HG02981 (cell line): Measurements from ENCODE around the gene PPP1R1A.
A peak's percentile ranks its signal among the peaks of the same experiment; 100 is the strongest.

Source experiments
- ATAC-seq: cut with Tn5 transposase; IDR thresholded peaks from one replicate; pipeline ENCODE4 v1.9.1; 2021; ENCODE audit warnings: mild to moderate bottlenecking, moderate library complexity; ENCODE audit not compliant: unreplicated experiment

Gene PPP1R1A

GRCh38 chr12:54572881-54573280 is 15.6 kb downstream of the PPP1R1A start:
- no peak for ATAC-seq

- ATAC-seq = no peak
Observed at GRCh38 chr12:54571193-54572188, 17.0 kb downstream of the PPP1R1A start.

DNA sequence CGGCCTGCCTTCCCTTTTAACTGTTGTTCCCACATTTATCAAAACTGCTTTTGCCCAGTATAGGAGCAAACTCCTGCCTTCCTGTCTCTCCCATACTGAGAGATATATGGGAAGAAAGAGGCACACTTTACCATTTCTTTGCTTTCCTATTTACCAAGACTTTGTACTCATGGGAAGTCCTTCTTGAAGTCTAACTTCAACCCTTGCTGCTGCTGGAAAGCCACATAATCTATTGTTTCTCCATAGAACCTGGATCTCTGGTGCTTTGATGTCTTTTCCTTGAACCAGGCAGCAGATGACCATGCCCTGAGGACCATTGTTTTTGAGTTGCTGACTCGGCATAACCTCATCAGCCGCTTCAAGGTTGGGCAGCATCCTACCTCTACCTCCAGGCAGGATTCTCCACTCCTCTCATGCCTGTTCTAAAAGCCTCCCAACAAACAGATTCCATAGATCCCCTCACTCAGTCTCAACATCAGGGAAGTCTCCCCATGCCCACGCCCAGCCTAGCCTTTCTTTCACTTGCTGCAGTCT is 18.4 kb downstream of the PPP1R1A start:
- ATAC-seq = no peak

DNA sequence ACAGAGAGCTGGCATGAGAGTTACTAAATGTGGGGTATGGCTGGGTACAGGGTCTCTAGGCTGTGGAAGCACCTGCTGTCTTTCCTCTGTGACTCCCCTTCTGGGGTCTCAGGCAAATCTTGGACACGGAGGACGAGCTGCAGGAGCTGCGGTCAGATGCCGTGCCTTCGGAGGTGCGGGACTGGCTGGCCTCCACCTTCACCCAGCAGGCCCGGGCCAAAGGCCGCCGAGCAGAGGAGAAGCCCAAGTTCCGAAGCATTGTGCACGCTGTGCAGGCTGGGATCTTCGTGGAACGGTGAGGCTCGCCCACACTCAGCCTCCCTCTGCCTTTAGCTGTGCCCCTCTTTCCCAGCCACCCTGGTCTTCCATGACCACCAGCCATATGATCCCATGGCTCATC is 19.4 kb downstream of the PPP1R1A start:
- ATAC-seq = no peak

DNA sequence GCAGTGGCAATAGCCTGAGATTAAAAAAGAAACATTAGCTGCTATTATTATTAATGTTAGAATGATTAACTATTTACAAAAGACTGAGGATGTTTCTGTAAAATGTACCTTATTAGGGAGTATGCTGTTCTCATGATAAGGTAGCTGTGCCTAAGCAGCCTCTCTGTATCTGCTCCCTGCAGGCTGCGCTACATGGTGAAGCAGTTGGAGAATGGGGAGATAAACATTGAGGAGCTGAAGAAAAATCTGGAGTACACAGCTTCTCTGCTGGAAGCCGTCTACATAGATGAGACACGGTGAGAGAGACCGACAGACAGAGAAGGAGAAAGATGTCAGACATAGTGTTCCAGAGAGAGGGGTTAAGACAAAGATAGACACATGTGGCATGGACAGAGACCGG is 21.7 kb downstream of the PPP1R1A start:
- no peak for ATAC-seq

DNA sequence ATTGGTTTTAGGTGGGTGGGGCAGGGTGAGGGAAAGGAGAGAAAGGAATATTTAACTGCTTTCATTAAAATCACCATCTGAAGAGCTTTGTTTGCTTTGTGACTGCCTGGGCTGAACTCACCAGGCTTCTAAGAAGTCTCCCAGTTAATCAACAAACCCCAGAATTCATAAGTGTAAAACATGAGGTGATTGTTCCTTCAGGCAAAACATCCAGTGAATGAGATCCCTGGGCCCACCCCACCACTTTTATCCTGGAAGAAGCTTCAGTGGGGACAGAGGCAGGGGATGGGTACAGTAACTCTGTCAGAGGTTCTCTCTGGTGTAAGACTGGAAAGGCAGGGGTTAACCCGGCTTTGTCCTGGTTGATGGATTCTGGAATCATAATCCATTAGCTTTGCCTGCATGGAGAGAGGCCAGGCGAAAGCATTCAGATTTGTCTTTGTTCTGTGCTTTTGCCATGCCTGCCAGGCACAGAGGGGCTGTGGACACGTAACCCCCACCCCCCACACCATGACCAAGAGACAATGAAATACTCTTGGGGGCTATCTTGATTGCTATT is 22.4 kb downstream of the PPP1R1A start:
- no peak for ATAC-seq

GRCh38 chr12:54565310-54565985 is 23.0 kb downstream of the PPP1R1A start:
- ATAC-seq = no peak

DNA sequence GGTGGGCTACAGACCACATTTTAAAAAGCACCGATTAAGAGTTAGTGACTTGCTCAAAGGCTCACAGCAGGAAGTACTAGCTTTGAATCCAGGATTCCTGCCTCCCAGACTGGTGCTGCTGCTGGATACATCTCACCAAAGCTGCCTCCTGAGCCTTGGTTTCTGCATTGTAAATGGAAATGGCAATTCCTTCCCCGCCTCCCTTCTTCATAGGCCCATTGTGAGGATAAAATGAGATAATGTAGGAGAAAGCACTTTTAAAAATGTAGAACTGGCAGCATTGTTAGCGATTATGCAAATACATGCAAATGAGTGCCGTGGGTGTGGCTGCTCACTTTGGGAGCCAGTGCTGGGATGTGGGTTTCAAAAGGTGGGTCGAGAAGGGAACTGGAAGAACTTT is 23.7 kb downstream of the PPP1R1A start:
- no peak for ATAC-seq

DNA sequence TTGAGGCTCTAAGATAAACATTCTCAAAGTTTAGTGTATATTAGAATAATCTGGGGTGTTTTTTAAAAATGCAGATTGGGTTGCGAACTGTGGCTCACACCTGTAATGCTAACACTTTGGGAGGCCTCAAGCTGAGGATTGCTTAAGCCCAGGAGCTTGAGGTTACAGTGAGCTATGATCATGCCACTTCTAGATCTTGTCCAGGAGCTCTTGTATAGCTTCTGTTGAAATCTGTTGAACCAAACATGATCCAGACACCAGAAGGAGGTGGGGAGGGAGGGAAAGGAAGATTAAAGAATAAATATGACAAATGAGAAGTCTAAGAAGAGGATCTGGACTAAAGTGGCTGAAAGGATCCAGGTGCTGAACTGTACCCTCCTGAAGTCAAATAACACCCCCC is 24.7 kb downstream of the PPP1R1A start:
- ATAC-seq = no peak

DNA sequence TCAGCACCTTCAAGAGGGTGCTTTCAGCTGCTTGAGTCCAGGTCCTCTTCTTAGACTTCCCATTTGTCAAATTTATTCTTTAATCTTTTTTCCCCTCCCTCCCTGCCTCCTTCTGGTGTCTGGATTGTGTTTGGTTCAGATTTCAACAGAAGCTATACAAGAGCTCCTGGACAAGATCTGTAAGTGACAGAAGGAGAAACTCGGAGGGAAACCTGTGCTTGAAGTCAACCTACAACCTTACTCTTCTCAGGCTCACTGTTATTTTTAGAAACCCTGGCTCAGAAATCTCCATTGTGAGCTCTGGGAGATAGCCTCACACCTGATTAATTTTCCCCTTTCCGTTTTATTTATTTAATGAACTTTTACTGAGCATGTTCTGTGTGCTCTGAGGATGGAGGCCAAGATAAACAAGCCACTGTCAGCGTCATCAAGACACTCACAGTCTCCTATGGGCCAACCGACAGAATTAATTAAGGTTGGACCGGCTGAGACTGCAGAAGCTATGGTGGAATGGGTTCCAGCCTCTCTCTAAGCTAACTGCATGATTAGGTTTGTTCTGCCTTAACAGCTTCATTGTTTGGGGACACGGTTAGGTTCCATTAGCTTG is 25.6 kb downstream of the PPP1R1A start:
- ATAC-seq = no peak

GRCh38 chr12:54561164-54561563 is 27.3 kb downstream of the PPP1R1A start:
- no peak for ATAC-seq

- ATAC-seq = peak; percentile 100
Observed at GRCh38 chr12:54560374-54560858, 28.0 kb downstream of the PPP1R1A start.

DNA sequence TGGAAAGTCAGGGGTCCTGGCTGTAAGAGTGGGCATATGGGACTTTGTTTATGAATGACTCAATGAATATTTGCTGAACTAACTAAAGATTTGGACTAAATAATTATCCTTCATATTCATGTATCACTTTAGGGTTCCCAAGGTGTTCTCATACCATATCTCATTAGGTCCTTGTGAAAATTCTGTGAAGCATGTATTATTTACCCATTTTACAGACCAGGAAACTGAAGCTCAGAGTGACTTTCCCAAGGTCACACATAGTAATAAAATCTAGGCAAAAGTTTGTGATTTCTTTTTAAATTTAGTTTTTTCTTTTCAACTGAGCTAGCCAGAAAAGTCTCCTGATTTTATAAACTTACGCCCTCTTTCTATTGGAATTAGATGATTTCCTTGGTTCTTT is 29.7 kb downstream of the PPP1R1A start:
- no peak for ATAC-seq

DNA sequence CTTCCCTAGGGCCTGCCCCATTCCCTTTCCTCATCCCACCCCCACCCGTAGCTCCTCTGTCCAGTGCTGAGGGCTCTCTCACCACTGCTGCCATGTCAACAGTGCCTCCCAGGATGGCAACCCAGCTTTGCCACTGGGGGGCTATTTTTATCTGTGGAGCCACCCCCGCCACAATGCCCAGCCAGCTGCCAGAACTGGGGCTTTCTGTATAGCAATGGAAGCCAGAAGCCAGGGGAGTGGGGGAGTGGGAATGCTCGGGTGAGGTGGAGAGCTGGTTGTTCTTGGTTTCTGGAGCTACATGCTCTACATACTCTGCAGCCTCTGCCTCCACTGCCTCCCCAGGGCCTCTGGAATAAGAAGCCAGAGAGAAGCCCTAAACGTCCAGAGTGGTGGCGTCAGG is 30.1 kb downstream of the PPP1R1A start:
- ATAC-seq = no peak

GRCh38 chr12:54555670-54556257 is 32.7 kb downstream of the PPP1R1A start:
- ATAC-seq = no peak

DNA sequence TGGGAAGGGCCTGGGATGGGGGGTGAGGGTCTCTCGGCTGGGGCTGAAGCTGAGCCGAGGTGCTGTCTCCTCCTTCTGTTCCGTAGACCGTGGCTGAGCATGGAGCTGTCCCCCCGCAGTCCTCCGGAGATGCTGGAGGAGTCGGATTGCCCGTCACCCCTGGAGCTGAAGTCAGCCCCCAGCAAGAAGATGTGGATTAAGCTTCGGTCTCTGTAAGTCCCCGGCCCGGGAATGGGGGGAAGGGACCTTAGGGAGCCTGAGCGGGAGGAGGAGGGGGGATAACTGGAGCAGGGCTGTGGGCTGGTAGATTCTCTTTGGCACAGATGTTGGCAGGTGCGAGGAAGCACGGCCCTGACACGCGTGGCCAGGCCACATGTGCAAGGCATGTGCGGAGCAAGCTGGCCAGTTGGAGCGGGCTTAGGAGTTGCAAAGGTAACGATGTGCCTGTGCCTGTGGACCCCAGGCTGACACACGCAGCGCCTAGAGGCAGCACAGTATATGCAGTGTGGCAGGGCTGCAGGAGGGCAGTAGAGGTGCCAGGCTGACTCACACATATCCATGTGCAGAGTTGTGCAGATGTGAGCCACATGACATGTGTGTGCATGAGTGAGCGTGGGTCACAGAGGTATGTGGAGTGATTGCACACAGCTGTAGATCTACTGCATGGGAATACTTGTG is 38.5 kb downstream of the PPP1R1A start:
- ATAC-seq = no peak

- ATAC-seq = no peak
Observed at GRCh38 chr12:54546511-54546910, 41.9 kb downstream of the PPP1R1A start.

DNA sequence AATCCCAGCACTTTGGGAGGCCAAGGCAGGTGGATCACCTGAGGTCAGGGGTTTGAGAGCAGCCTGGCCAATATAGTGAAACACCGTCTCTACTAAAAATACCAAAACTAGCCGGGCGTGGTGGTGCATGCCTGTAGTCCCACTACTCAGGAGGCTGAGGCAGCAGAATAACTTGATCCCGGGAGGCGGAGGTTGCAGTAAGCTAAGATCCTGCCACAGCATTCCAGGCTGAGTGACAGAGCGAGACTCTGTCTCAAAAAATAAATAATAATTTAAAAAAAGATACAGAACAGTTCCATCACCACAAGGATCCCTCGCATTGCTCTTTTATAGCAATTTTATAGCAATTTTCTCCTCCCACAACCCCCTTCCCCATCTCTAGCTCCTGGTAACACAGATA is 43.7 kb downstream of the PPP1R1A start:
- ATAC-seq = no peak

- no peak for ATAC-seq
Observed at GRCh38 chr12:54543526-54543925, 44.9 kb downstream of the PPP1R1A start.

GRCh38 chr12:54541751-54542290 is 46.6 kb downstream of the PPP1R1A start:
- ATAC-seq = no peak
